H9 (cell line): ENCODE data around the gene PTPN13. TPM values are rescaled to one million over a fixed set of nuclear protein-coding genes. Genes with fewer than 3 reads are reported as not detected.

Experiments used
- DNase-seq: peaks from one replicate; pipeline ENCODE4 v3.0.0-alpha.2; 2017
- H2AFZ ChIP-seq: one replicate; pipeline ENCODE4 v1.6.1; 2013; ENCODE audit warnings: mild to moderate bottlenecking, low read length, control low read depth, moderate library complexity
- H2AK5ac ChIP-seq: 2 replicates; pipeline ENCODE4 v1.6.1; 2013; ENCODE audit warnings: low read length, control low read depth, mixed read lengths; ENCODE audit not compliant: insufficient read length
- H2BK120ac ChIP-seq: one replicate; pipeline ENCODE4 v1.6.1; 2013; ENCODE audit warnings: low read depth, mild to moderate bottlenecking, low read length, control low read depth, inconsistent platforms; ENCODE audit not compliant: poor library complexity, severe bottlenecking
- H2BK12ac ChIP-seq: 2 replicates; pipeline ENCODE4 v1.6.1; 2013; ENCODE audit warnings: low read length, control low read depth, mixed read lengths, low read depth; ENCODE audit not compliant: insufficient read length
- H2BK15ac ChIP-seq: 2 replicates; pipeline ENCODE4 v1.6.1; 2013; ENCODE audit warnings: low read depth, low read length, control low read depth
- H2BK20ac ChIP-seq: one replicate; pipeline ENCODE4 v1.6.1; 2013; ENCODE audit warnings: low read depth, mild to moderate bottlenecking, low read length, control low read depth, inconsistent platforms; ENCODE audit not compliant: poor library complexity, severe bottlenecking
- H2BK5ac ChIP-seq: 2 replicates; pipeline ENCODE4 v1.6.1; 2013; ENCODE audit warnings: low read length, control low read depth, mixed read lengths; ENCODE audit not compliant: insufficient read length
- H3K14ac ChIP-seq: 2 replicates; pipeline ENCODE4 v1.6.1; 2013; ENCODE audit warnings: low read length, control low read depth; ENCODE audit not compliant: insufficient read depth
- H3K18ac ChIP-seq: 2 replicates; pipeline ENCODE4 v1.6.1; 2013; ENCODE audit warnings: low read depth, mild to moderate bottlenecking, mixed read lengths, low read length, control low read depth; ENCODE audit not compliant: insufficient read length
- H3K23ac ChIP-seq: 2 replicates; pipeline ENCODE4 v1.6.1; 2013; ENCODE audit warnings: low read length, control low read depth, mixed read lengths, low read depth; ENCODE audit not compliant: insufficient read length
- H3K23me2 ChIP-seq: 2 replicates; pipeline ENCODE4 v1.6.1; 2013; ENCODE audit warnings: low read depth, mild to moderate bottlenecking, mixed read lengths, low read length, control low read depth; ENCODE audit not compliant: insufficient read length, poor library complexity, severe bottlenecking
- H3K27ac ChIP-seq: 2 replicates; pipeline ENCODE4 v1.5.1; 2013; ENCODE audit warnings: low read length, control low read depth, mixed read lengths, low read depth; ENCODE audit not compliant: insufficient read length
- H3K27me3 ChIP-seq: 2 replicates; pipeline ENCODE4 v1.6.1; 2013; ENCODE audit warnings: low read length, control low read depth, inconsistent platforms; ENCODE audit not compliant: insufficient read depth
- H3K4ac ChIP-seq: 2 replicates; pipeline ENCODE4 v1.6.1; 2013; ENCODE audit warnings: low read depth, mild to moderate bottlenecking, control low read depth, inconsistent platforms, low read length, moderate library complexity
- H3K4me1 ChIP-seq: 2 replicates; pipeline ENCODE4 v1.6.1; 2013; ENCODE audit warnings: low read length, control low read depth, inconsistent platforms; ENCODE audit not compliant: insufficient read depth
- H3K4me2 ChIP-seq: 2 replicates; pipeline ENCODE4 v1.6.1; 2013; ENCODE audit warnings: low read length, control low read depth, mixed read lengths; ENCODE audit not compliant: insufficient read length, insufficient read depth
- H3K56ac ChIP-seq: 2 replicates; pipeline ENCODE4 v1.6.1; 2013; ENCODE audit warnings: low read depth, mild to moderate bottlenecking, mixed read lengths, low read length, control low read depth; ENCODE audit not compliant: insufficient read length
- H3K79me1 ChIP-seq: 2 replicates; pipeline ENCODE4 v1.6.1; 2013; ENCODE audit warnings: low read depth, mild to moderate bottlenecking, moderate library complexity, low read length, control low read depth, inconsistent platforms; ENCODE audit not compliant: insufficient read depth, poor library complexity, severe bottlenecking
- H3K79me2 ChIP-seq: 2 replicates; pipeline ENCODE4 v1.6.1; 2013; ENCODE audit warnings: low read length, control low read depth, inconsistent platforms; ENCODE audit not compliant: insufficient read depth
- H3K9ac ChIP-seq: 2 replicates; pipeline ENCODE4 v1.6.1; 2013; ENCODE audit warnings: low read length, control low read depth, mixed read lengths; ENCODE audit not compliant: insufficient read length; ENCODE audit errors: extremely low read depth
- H3K9me3 ChIP-seq: one replicate; pipeline ENCODE4 v1.6.1; 2013; ENCODE audit warnings: low read depth, low read length, inconsistent platforms; ENCODE audit not compliant: control insufficient read depth
- H3T11ph ChIP-seq: one replicate; pipeline ENCODE4 v1.6.1; 2013; ENCODE audit warnings: mild to moderate bottlenecking, low read length, control low read depth, inconsistent platforms
- H4K20me1 ChIP-seq: one replicate; pipeline ENCODE4 v1.6.1; 2013; ENCODE audit not compliant: control insufficient read depth, insufficient read length, insufficient read depth
- H4K5ac ChIP-seq: 2 replicates; pipeline ENCODE4 v1.6.1; 2013; ENCODE audit warnings: low read depth, mild to moderate bottlenecking, mixed read lengths, low read length, control low read depth; ENCODE audit not compliant: insufficient read length
- H4K8ac ChIP-seq: replicated peaks from 2 replicates; pipeline ENCODE4 v1.6.1; 2013; ENCODE audit warnings: low read length, control low read depth, mixed read lengths, low read depth; ENCODE audit not compliant: insufficient read length
- H4K91ac ChIP-seq: 2 replicates; pipeline ENCODE4 v1.6.1; 2013; ENCODE audit warnings: low read depth, mild to moderate bottlenecking, moderate library complexity, mixed read lengths, low read length, control low read depth; ENCODE audit not compliant: insufficient read length
- H3K27ac Mint-ChIP-seq, 3 experiments: 2 replicates in 2 of 3; 3 replicates in 1 of 3; pipeline ENCODE4 v1.8.0; 2020 to 2021; ENCODE audit warnings: mixed read lengths in 3 of 3, mild to moderate bottlenecking in 1 of 3, moderate library complexity in 1 of 3
- H3K27me3 Mint-ChIP-seq: 2 replicates; pipeline ENCODE4 v1.8.0; 2021; ENCODE audit warnings: low read depth, mild to moderate bottlenecking, moderate library complexity, mixed read lengths
- H3K36me3 Mint-ChIP-seq, 3 experiments: 2 replicates in 2 of 3; 3 replicates in 1 of 3; pipeline ENCODE4 v1.8.0; 2020 to 2021; ENCODE audit warnings: low read depth in 3 of 3, mixed read lengths in 3 of 3; ENCODE audit not compliant: insufficient read depth in 1 of 3
- H3K4me1 Mint-ChIP-seq, 2 experiments: 2 replicates each; pipeline ENCODE4 v1.8.0; 2020; ENCODE audit warnings: mixed read lengths in 2 of 2
- H3K4me3 Mint-ChIP-seq, 2 experiments: 2 replicates in 1 of 2; 3 replicates in 1 of 2; pipeline ENCODE4 v1.8.0; 2020 to 2021; ENCODE audit warnings: mild to moderate bottlenecking in 2 of 2, mixed read lengths in 2 of 2, moderate library complexity in 1 of 2
- H3K9me3 Mint-ChIP-seq, 2 experiments: 2 replicates in 1 of 2; 3 replicates in 1 of 2; pipeline ENCODE4 v1.8.0; 2020; ENCODE audit warnings: mild to moderate bottlenecking in 2 of 2, mixed read lengths in 2 of 2, moderate library complexity in 1 of 2
- WGBS: extraction: QIAGEN DNeasy Blood & Tissue Kit; methylation state at CpG from one replicate; pipeline ENCODE4 v1.1.7; 2013; ENCODE audit warnings: missing lambda C conversion rate, low lambda C conversion rate, mixed read lengths; ENCODE audit not compliant: insufficient read length; ENCODE audit errors: extremely low coverage; 5-methylcytosine and 5-hydroxymethylcytosine counted together
- total RNA-seq: library from RNA; stranded (reverse); gene quantifications from 2 replicates; pipeline ENCODE4 v1.2.1, GENCODE V29; 2021
- TF ChIP-seq, protein P1 (sequence below): fragments of 200-600 bp; sonication (generic); conservative IDR thresholded peaks from 3 replicates; pipeline ENCODE4 v1.8.0; 2021; ENCODE audit warnings: antibody characterized with exemption, mild to moderate bottlenecking

The PTPN13 gene
- total RNA-seq, 1 experiment from 2014 or later = 34.9 TPM

DNA sequence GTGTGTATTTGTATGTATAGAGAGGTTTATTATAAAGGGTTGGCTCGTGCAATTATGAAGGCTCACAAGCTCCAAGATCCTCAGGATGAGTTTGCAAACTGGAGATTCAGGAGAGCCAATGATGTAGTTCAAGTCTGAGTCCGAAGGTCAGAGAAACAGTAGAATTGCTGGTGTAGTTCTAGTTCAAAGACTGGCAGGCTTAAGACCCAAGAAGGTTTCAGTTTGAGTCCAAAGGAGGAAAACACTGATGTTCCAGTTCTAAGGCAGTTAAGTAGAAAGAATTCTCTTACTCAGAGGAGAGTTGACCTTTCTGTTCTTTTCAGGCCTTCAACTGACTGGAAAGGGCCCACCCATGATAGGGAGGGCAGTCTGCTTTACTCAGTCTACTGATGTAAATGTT lies 89.1 kb downstream of the PTPN13 start:
- H4K5ac ChIP-seq = no peak overlapping the region
- no peak overlapping the region for H2BK20ac ChIP-seq
- H4K20me1 ChIP-seq = no peaks in the 10 kb centered on the region
- H3K9me3 Mint-ChIP-seq = no peaks in the 10 kb centered on the region
- H3K4me1 Mint-ChIP-seq = peaks cover 9 to 10% of the 10 kb centered on the region in 2 experiments
- WGBS = no CpG with 5 or more reads among the region's 2 CpGs
- H3K27me3 Mint-ChIP-seq = no peaks in the 10 kb centered on the region
- no peak overlapping the region for H2BK120ac ChIP-seq
- H3K18ac ChIP-seq = no peak overlapping the region
- no peaks in the 10 kb centered on the region for H3K4me1 ChIP-seq
- no peak overlapping the region for H2BK5ac ChIP-seq
- no peak overlapping the region for H3K4ac ChIP-seq
- H2BK15ac ChIP-seq = no peak overlapping the region
- no peaks in the 10 kb centered on the region for H3K79me1 ChIP-seq
- no peak overlapping the region for H3K23ac ChIP-seq
- no peak for DNase-seq
- peak overlapping the region in 1 of 3 experiments; percentile 11; a peak in 1 of 7 replicates for H3K27ac Mint-ChIP-seq
- H3K27me3 ChIP-seq = no peaks in the 10 kb centered on the region
- no peak overlapping the region for H2AFZ ChIP-seq
- TF ChIP-seq, protein P1, sequence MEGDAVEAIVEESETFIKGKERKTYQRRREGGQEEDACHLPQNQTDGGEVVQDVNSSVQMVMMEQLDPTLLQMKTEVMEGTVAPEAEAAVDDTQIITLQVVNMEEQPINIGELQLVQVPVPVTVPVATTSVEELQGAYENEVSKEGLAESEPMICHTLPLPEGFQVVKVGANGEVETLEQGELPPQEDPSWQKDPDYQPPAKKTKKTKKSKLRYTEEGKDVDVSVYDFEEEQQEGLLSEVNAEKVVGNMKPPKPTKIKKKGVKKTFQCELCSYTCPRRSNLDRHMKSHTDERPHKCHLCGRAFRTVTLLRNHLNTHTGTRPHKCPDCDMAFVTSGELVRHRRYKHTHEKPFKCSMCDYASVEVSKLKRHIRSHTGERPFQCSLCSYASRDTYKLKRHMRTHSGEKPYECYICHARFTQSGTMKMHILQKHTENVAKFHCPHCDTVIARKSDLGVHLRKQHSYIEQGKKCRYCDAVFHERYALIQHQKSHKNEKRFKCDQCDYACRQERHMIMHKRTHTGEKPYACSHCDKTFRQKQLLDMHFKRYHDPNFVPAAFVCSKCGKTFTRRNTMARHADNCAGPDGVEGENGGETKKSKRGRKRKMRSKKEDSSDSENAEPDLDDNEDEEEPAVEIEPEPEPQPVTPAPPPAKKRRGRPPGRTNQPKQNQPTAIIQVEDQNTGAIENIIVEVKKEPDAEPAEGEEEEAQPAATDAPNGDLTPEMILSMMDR = no peak
- no peak overlapping the region for H2BK12ac ChIP-seq
- H3K56ac ChIP-seq = no peak overlapping the region
- H4K8ac ChIP-seq = no peak overlapping the region
- no peaks in the 10 kb centered on the region for H3K23me2 ChIP-seq
- no peak overlapping the region for H3K4me2 ChIP-seq
- H3K36me3 Mint-ChIP-seq = peaks cover 0 to 4% (median 2%) of the 10 kb centered on the region in 3 experiments; a peak in 2 of 7 replicates
- H2AK5ac ChIP-seq = no peak overlapping the region
- no peak overlapping the region for H3K14ac ChIP-seq
- no peak overlapping the region for H3K27ac ChIP-seq
- no peak overlapping the region for H4K91ac ChIP-seq
- H3K4me3 Mint-ChIP-seq = no peak overlapping the region
- no peak overlapping the region for H3K9ac ChIP-seq
- no peak overlapping the region for H3T11ph ChIP-seq
- no peaks in the 10 kb centered on the region for H3K9me3 ChIP-seq
- no peaks in the 10 kb centered on the region for H3K79me2 ChIP-seq
